GM21825 (cell line): Measurements from ENCODE around the gene SLC25A40.

Source experiments
- ATAC-seq: cut with Tn5 transposase; IDR thresholded peaks from one replicate; pipeline ENCODE4 v1.9.1; 2021; ENCODE audit warnings: mild to moderate bottlenecking, moderate library complexity; ENCODE audit not compliant: unreplicated experiment

Gene SLC25A40

DNA sequence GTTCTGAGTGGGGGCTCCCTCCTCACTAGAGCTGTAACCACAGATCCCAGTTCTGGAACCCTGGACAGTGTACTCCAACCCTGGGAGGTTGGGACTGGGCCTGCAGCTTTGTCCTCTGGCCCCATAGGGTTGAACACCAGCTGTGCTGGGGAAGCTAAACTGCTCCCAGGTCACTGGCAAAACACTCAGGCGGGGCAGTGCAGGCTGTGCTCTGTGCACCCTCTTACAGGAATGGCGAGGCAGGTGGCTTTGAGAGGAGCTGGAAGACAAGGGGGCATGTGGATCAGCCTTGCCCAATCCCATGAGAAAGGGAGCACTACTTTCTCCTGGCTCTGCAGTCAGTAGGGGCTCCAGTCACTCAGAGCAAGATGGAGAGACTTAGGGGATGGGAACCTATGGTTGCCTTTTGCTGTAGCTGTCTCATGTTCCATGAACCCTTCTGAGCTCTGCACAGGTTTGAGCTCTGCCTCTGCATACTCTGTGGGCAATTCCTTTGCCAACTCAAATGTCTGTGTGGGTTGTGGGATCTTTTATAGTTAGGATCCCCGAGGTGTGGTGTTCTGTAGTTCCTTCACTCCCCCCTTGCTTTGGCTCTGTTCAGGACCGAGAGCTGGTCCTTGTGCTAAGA lies 90.7 kb downstream of the SLC25A40 start:
- ATAC-seq = no peak

DNA sequence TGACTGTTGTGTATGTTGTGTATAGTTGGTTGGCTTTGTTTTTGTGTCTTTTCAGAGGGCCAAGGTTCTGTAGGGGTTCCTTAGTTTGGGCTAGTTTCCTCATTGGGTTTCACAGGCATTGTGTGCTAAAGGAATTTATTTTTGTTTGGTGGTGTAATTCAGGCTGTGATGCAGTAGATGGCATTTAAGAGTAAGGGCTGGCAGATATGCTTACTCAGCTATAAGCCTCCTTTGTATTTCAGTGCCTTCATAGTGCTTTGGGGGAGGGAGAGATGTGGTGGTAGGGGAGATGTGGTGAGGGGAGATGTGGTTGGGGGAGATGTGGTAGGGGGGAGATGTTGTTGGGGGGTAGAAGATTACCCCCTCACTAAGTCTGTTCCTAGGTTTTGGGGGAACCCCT lies 91.7 kb downstream of the SLC25A40 start:
- ATAC-seq = no peak
